Measurements from ENCODE around the gene CCDC186. TPM values are rescaled to one million over a fixed set of nuclear protein-coding genes. Genes with fewer than 3 reads are reported as not detected.

CCDC186 gene
- total and polyA plus RNA-seq, 7 donors = 1.9 to 16.5 (median 10.5) TPM

- Histone ChIP-seq H3K4me1 (no peaks in the 10 kb centered on the region), H3K4me3 (no peak overlapping the region), H3K9me3 (no peaks in the 10 kb centered on the region), H3K27me3 (ENCODE audit: insufficient read depth in 3 of 3, low read length in 2 of 3) (no peaks in the 10 kb centered on the region), H3K36me3 (ENCODE audit: insufficient read depth in 1 of 2, low read depth in 1 of 2) (no peaks in the 10 kb centered on the region), H3K27ac (no peak overlapping the region)
- 81 to 89% (median 86%) methylated on average over 3 of the region's 3 CpGs for WGBS, 3 donors
- DNase-seq (no peak), ATAC-seq (no peak)
- no peak for TF ChIP-seq CTCF (IDR thresholded peaks at IDR 0.05)
- intact Hi-C loops (cut with DNase I) = no loop called here
Observed at GRCh38 chr10:114188001-114188400, 14.0 kb upstream of the CCDC186 start.

GRCh38 chr10:114184276-114184675 lies 10.3 kb upstream of the CCDC186 start:
- Histone ChIP-seq H3K4me3 (no peak overlapping the region), H3K9me3 (no peaks in the 10 kb centered on the region), H3K36me3 (ENCODE audit: insufficient read depth in 1 of 2, low read depth in 1 of 2) (no peaks in the 10 kb centered on the region), H3K4me1 (no peaks in the 10 kb centered on the region), H3K27ac (no peak overlapping the region), H3K27me3 (ENCODE audit: insufficient read depth in 3 of 3, low read length in 2 of 3) (no peaks in the 10 kb centered on the region)
- intact Hi-C loops (cut with DNase I) = no loop called here
- DNase-seq (no peak), ATAC-seq (no peak)
- 86 to 90% (median 88%) methylated on average over 5 of the region's 5 CpGs for WGBS, 3 donors
- TF ChIP-seq CTCF (IDR thresholded peaks at IDR 0.05) = no peak

GRCh38 chr10:114183563-114183962 lies 9.6 kb upstream of the CCDC186 start:
- Histone ChIP-seq H3K4me1 (no peaks in the 10 kb centered on the region), H3K36me3 (ENCODE audit: insufficient read depth in 1 of 2, low read depth in 1 of 2) (no peaks in the 10 kb centered on the region), H3K27me3 (ENCODE audit: insufficient read depth in 3 of 3, low read length in 2 of 3) (no peaks in the 10 kb centered on the region), H3K4me3 (no peak overlapping the region), H3K9me3 (no peaks in the 10 kb centered on the region), H3K27ac (no peak overlapping the region)
- no peak for DNase-seq
- intact Hi-C loops (cut with DNase I) = no loop called here
- 88 to 92% (median 92%) methylated on average over 9 of the region's 9 CpGs for WGBS, 3 donors
- ATAC-seq = no peak
- TF ChIP-seq CTCF (IDR thresholded peaks at IDR 0.05) = no peak

GRCh38 chr10:114181971-114182370 lies 8.0 kb upstream of the CCDC186 start:
- Histone ChIP-seq H3K27ac (no peak overlapping the region), H3K9me3 (no peaks in the 10 kb centered on the region), H3K36me3 (ENCODE audit: insufficient read depth in 1 of 2, low read depth in 1 of 2) (no peaks in the 10 kb centered on the region), H3K4me3 (no peak overlapping the region), H3K4me1 (no peaks in the 10 kb centered on the region), H3K27me3 (ENCODE audit: insufficient read depth in 3 of 3, low read length in 2 of 3) (no peaks in the 10 kb centered on the region)
- intact Hi-C loops (cut with DNase I) = no loop called here
- TF ChIP-seq CTCF (IDR thresholded peaks at IDR 0.05) = no peak
- 6 to 9% (median 8%) methylated on average over 5 of the region's 5 CpGs for WGBS, 3 donors
- DNase-seq (peak; percentile 24 to 61), ATAC-seq (peak; percentile 46 to 73 (median 64))

GRCh38 chr10:114180937-114181336 lies 6.9 kb upstream of the CCDC186 start:
- no peak overlapping the region for H3K4me3 ChIP-seq
- intact Hi-C loops (cut with DNase I) = no loop called here
- H3K36me3 ChIP-seq (ENCODE audit: insufficient read depth in 1 of 2, low read depth in 1 of 2) = no peaks in the 10 kb centered on the region
- WGBS, 3 donors = 87 to 92% (median 90%) methylated on average over 3 of the region's 3 CpGs
- no peaks in the 10 kb centered on the region for H3K4me1 ChIP-seq
- TF ChIP-seq CTCF (IDR thresholded peaks at IDR 0.05) = no peak
- H3K9me3 ChIP-seq = no peaks in the 10 kb centered on the region
- ATAC-seq (no peak), DNase-seq (no peak)
- no peaks in the 10 kb centered on the region for H3K27me3 ChIP-seq (ENCODE audit: insufficient read depth in 3 of 3, low read length in 2 of 3)
- no peak overlapping the region for H3K27ac ChIP-seq

Measured in psoas muscle (tissue), 8 donors.